Mucosa of descending colon (tissue), 3 donors: ENCODE measurements around the gene ZSWIM6. TPM values are rescaled to one million over a fixed set of nuclear protein-coding genes. Genes with fewer than 3 reads are reported as not detected.

Source experiments
- ATAC-seq: fragments of 200-7000 bp; cut with Tn5 transposase; one replicate; pipeline ENCODE4 v1.9.1; 2020; ENCODE audit warnings: mild to moderate bottlenecking, moderate library complexity
- DNase-seq, 3 donors: peaks; one replicate each; pipeline ENCODE4 v3.0.0-alpha.2; 2020
- H3K36me3 ChIP-seq: fragments of 200-600 bp; one replicate; pipeline ENCODE4 v1.8.0; 2021; ENCODE audit warnings: low read depth, mild to moderate bottlenecking
- H3K4me1 ChIP-seq: fragments of 200-600 bp; one replicate; pipeline ENCODE4 v1.8.0; 2021; ENCODE audit warnings: low read depth, mild to moderate bottlenecking
- H3K4me3 ChIP-seq: fragments of 200-600 bp; one replicate; pipeline ENCODE4 v1.8.0; 2021; ENCODE audit warnings: mild to moderate bottlenecking
- H3K9me3 ChIP-seq: fragments of 200-600 bp; one replicate; pipeline ENCODE4 v1.8.0; 2021; ENCODE audit warnings: mild to moderate bottlenecking
- CTCF ChIP-seq: fragments of 200-600 bp; IDR thresholded peaks from one replicate; pipeline ENCODE4 v1.8.0; 2022; ENCODE audit warnings: antibody characterized with exemption, mild to moderate bottlenecking
- intact Hi-C, 2 donors: fragments of 100-400 bp; cut with DNase I in 1 of 2; cut with micrococcal nuclease in 1 of 2; formaldehyde crosslinking; loops; one replicate each; pipeline versions ENCODE4 v1.11.0 to v1.11.1; 2022; cut with DNase I, micrococcal nuclease
- total RNA-seq, 3 donors: library from RNA; stranded (reverse); fragmentation: NEBNext Ultra II Directional in 2 of 3; extraction: Animal tissue kit (Norgen Biotek cat#: 25700) in 2 of 3; gene quantifications; one replicate each; pipeline versions ENCODE4 v1.2.1 to v1.2.4, GENCODE V29; 2021 to 2023
- donor health status: DM: no; HTN: no; CAD: no; lungs with moderate emphysema.
- donor health status: DM: no; HTN: no; CAD: no.
- donor health status: DM: no; HTN: yes; CAD: no.

The ZSWIM6 gene
- total RNA-seq, 3 donors from 2014 or later, result 26.2 to 39.4 (median 27.8) TPM

- ATAC-seq, result no peak
- intact Hi-C loops, result no loop called here
- TF ChIP-seq CTCF, result no peak
- no peak overlapping the region for H3K4me3 ChIP-seq
- no peaks in the 10 kb centered on the region for H3K36me3 ChIP-seq
- no peak for DNase-seq
- no peaks in the 10 kb centered on the region for H3K9me3 ChIP-seq
- H3K4me1 ChIP-seq, result peaks cover 5% of the 10 kb centered on the region
These were observed 82.7 kb downstream of the ZSWIM6 start for GRCh38 chr5:61414806-61415205.

- ATAC-seq, result no peak
- no peak for TF ChIP-seq CTCF
These were observed 84.0 kb downstream of the ZSWIM6 start for GRCh38 chr5:61416010-61416409.

GRCh38 chr5:61416420-61416819 lies 84.4 kb downstream of the ZSWIM6 start:
- no peak for ATAC-seq
- intact Hi-C loops, result no loop called here

More at GRCh38 chr5:61416010-61416409, 84.0 kb downstream of the ZSWIM6 start:
- Histone ChIP-seq H3K4me1 (peaks cover 2% of the 10 kb centered on the region), H3K9me3 (no peaks in the 10 kb centered on the region), H3K4me3 (no peak overlapping the region), H3K36me3 (no peaks in the 10 kb centered on the region)
- intact Hi-C loops, result no loop called here
- no peak for DNase-seq

GRCh38 chr5:61417340-61417739 lies 85.3 kb downstream of the ZSWIM6 start:
- ATAC-seq (no peak), DNase-seq (no peak)
- H3K36me3 ChIP-seq, result no peaks in the 10 kb centered on the region
- intact Hi-C loops, result no loop called here
- H3K4me1 ChIP-seq, result no peaks in the 10 kb centered on the region
- TF ChIP-seq CTCF, result no peak
- H3K9me3 ChIP-seq, result no peaks in the 10 kb centered on the region
- no peak overlapping the region for H3K4me3 ChIP-seq

More at GRCh38 chr5:61416420-61416819, 84.4 kb downstream of the ZSWIM6 start:
- Histone ChIP-seq H3K4me3 (no peak overlapping the region), H3K4me1 (no peaks in the 10 kb centered on the region), H3K9me3 (no peaks in the 10 kb centered on the region), H3K36me3 (no peaks in the 10 kb centered on the region)
- TF ChIP-seq CTCF, result no peak
- DNase-seq, result no peak

GRCh38 chr5:61417851-61418250 lies 85.8 kb downstream of the ZSWIM6 start:
- no peak for TF ChIP-seq CTCF
- intact Hi-C loops, result no loop called here
- Histone ChIP-seq H3K36me3 (no peaks in the 10 kb centered on the region), H3K4me3 (no peak overlapping the region), H3K4me1 (no peaks in the 10 kb centered on the region), H3K9me3 (no peaks in the 10 kb centered on the region)
- DNase-seq, result no peak
- no peak for ATAC-seq

- H3K4me3 ChIP-seq, result no peak overlapping the region
- ATAC-seq (no peak), DNase-seq (no peak)
- no peaks in the 10 kb centered on the region for H3K36me3 ChIP-seq
- no peak for TF ChIP-seq CTCF
- intact Hi-C loops, result no loop called here
- H3K9me3 ChIP-seq, result no peaks in the 10 kb centered on the region
- no peaks in the 10 kb centered on the region for H3K4me1 ChIP-seq
These were observed 87.0 kb downstream of the ZSWIM6 start for GRCh38 chr5:61419106-61419505.
